ENCODE data around the gene MXRA8.
A peak's percentile ranks its signal among the peaks of the same experiment; 100 is the strongest.

The MXRA8 gene

DNA sequence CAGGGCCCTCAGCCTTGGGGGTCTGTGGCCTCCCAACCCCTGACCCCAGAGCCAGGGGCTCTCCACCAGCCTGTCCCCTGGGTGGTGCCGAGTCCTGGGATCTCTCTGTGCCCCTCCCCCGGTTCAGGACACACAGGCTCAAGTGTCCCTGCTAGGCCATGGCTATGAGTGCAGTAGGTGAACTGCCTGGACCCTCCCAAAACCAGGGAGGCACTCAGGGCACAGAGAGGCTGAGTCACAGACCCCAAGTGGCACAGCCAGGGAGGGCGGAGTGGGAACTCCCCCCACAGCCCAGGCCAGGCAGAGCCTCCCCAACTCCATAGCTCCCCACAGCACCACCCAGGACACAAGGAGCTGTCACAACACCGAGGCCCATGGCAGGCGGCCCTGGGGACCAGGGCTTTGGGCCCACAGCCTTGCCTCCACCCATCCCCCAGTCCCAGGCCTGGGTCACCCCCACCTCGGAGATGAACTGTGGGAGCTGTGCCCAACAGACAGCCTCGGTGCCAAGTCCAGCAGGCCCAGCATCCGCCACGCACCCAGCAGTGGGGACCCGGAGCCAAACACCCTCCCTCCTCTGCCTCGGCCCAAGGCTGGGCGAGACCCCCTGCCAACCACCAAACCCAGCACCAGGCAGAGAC lies 12.4 kb downstream of the MXRA8 start:
- H3K27ac ChIP-seq = peak overlapping the region; percentile 93; the same call in 1 of the 2 replicates
- TF ChIP-seq, protein P1, sequence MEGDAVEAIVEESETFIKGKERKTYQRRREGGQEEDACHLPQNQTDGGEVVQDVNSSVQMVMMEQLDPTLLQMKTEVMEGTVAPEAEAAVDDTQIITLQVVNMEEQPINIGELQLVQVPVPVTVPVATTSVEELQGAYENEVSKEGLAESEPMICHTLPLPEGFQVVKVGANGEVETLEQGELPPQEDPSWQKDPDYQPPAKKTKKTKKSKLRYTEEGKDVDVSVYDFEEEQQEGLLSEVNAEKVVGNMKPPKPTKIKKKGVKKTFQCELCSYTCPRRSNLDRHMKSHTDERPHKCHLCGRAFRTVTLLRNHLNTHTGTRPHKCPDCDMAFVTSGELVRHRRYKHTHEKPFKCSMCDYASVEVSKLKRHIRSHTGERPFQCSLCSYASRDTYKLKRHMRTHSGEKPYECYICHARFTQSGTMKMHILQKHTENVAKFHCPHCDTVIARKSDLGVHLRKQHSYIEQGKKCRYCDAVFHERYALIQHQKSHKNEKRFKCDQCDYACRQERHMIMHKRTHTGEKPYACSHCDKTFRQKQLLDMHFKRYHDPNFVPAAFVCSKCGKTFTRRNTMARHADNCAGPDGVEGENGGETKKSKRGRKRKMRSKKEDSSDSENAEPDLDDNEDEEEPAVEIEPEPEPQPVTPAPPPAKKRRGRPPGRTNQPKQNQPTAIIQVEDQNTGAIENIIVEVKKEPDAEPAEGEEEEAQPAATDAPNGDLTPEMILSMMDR (conservative IDR thresholded peaks at IDR 0.05) = no peak

DNA sequence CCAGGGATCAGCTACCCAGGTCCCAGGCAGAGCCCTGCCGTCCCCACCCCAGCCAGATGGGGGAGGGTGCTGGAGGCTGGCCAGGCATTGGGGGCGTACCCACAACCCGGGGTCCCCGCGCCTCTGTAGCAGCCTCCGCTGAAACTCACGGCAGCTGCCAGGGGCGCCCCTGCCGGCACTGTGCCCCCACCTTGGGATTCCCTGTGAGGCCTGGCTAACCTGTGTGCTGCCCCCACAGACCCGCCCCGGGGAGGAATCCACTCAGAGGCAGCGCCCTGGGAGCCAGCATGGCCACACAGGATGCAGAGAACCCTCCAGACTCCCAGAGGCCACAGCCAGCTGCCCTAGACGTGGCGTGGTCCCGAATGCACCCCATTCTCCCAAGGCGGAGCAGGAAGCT lies 13.0 kb downstream of the MXRA8 start:
- TF ChIP-seq, protein P1 (conservative IDR thresholded peaks at IDR 0.05) = no peak
- H3K27ac ChIP-seq = peak overlapping the region; percentile 93

DNA sequence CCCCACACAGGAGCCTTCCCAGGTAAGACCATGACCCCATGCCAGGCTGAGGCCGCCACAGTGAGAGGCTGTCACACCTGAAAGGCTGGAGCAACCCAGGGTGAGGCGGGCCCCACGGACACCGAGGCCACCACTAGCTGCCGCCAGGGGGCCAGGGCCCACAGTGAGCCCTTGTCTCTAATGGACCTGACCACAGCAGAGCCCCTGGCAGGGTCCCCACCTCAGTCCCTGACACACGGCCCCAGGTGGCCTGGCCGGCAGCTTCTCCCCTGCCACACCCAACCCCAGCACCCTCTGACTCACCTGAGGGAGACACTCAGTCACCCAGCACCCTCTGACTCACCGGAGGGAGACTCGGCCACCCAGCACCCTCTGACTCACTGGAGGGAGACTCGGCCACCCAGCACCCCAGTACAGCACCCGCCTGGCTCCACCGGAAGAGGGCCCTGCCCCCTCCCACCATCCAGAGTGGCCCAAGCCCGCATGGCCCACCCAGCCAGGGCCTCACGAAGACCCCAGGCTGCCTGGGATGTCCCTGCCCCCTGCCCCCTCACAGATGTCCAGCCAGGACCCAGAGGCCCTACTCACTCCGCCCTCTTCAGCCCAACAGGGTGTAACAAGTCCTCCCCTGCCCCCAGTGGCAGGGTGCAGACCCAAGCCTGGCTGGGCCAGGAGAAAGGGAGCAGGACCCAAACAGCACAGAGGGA lies 13.5 kb downstream of the MXRA8 start:
- peak overlapping the region; percentile 93 for H3K27ac ChIP-seq
- TF ChIP-seq, protein P1 (conservative IDR thresholded peaks at IDR 0.05) = peak; percentile 82

DNA sequence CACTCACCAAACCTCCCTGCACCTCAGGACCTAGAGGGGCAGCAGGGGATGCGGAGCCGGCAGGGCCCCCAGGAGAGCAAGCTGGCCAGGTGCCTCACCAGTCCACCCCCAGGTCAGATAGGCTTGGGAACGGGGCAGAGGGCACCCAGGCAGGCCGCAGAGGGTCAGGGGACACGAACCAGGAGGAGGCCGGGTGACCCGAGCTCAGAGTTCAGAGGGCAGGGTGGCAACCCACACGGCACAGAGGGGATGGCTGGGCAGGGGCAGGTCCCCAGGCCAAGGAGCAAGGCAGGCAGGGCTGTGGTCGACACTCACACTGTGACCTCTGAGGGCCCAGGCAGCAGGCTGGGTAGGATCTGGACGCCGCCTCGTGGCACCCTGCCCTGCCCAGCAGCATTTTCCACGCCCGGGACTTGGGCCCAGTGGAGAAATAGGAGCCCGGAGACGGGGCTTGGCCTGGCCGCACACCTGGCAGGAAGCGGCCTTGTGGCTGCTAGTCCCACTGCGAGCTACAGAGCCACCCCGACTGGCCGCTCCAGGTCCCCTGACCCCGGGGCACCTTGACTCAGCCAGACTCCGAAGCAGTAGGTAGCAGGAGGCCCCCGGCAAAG lies 14.4 kb downstream of the MXRA8 start:
- peak overlapping the region; percentile 93; the same call in 1 of the 2 replicates for H3K27ac ChIP-seq
- TF ChIP-seq, protein P1 (conservative IDR thresholded peaks at IDR 0.05) = no peak

DNA sequence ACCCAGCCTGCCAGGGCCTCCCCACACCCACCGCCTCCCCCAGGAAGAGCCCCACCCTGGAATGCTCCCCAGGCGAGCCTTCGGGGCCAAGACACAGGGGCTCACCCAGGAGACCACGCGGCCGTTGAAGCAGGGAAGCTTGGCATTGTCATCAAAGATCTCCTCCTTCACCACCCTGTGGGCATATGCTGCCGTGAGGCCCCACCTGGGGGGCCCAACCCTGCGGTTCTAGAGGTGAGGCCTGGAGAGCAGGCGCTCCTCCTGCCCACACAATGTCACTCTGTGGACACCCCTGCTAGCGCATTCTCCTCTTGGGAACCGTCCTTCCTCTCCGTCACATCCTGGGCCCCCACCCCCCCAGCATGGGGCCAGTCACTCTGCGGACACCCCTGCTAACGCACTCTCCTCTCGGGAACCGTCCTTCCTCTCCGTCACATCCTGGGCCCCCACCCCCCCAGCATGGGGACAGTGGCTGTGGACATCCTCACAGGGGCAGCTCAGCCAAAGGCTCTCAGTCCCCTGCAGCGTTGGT lies 15.7 kb downstream of the MXRA8 start:
- H3K27ac ChIP-seq = no peak overlapping the region

DNA sequence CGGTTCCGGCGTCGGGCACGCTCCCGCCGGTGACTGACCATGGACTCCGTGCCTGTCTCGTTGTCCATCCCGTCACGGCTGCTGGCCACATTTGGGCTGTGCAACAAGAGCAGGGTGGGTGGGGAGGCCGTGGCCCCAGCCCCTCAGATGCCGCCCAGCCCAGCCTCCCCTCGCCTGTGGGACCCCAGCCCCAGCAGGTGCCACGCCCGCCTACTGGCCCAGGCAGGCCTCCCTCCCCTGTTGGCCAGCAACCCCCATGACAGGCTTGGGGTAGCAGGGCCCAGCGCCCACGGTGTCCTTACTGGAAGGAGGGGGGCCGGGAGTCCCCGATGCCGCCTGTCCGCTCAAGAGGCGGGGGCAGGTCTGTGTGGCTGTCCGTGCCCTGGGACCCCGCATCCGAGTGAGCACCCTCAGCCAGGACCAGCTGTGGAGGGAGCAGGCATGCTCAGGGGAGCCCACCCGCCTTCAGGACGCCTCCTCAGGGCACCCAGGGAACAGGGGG lies 16.2 kb downstream of the MXRA8 start:
- no peak overlapping the region for H3K27ac ChIP-seq
- TF ChIP-seq, protein P1 (conservative IDR thresholded peaks at IDR 0.05) = no peak

More for the DNA sequence above, 15.7 kb downstream of the MXRA8 start:
- TF ChIP-seq, protein P1 (conservative IDR thresholded peaks at IDR 0.05) = no peak

DNA sequence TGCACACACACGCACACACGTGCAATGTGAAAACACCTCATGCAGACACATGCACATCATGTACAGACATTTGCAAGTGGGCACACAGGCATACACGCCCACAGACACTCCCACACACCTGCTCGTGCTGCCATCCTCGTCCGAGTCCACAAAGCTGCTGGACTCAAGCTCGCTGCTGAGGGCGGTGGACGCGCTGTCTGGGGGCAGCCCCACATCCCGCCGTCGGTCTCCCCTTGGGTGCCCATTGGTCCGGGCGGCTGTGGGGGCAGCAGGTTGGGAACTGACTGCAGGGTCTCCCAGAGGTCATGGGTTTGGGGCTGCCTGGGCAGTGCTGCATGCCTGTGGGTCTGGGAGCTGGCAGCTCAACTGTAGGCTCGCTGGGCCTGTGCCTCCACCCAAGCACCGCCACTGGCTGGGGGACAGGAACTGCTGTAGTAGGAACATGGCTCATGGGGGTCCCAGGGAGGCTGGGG lies 16.8 kb downstream of the MXRA8 start:
- H3K27ac ChIP-seq = no peak overlapping the region
- TF ChIP-seq, protein P1 (conservative IDR thresholded peaks at IDR 0.05) = no peak

Measured in VCaP (cell line).